Measurements from ENCODE around the gene SLC44A1.

SLC44A1 gene

GRCh38 chr9:105219291-105219805, 25.1 kb upstream of the SLC44A1 start:
- Histone ChIP-seq H3K27me3 (no peaks in the 10 kb centered on the region), H3K36me3 (no peaks in the 10 kb centered on the region), H3K9me3 (peaks cover 0 to 12% (median 12%) of the 10 kb centered on the region in 3 donors), H3K4me1 (no peaks in the 10 kb centered on the region), H3K4me3 (no peak overlapping the region), H3K27ac (no peak overlapping the region)
- DNase-seq, result no peak
- TF ChIP-seq CTCF (IDR thresholded peaks at IDR 0.05), result no peak
- intact Hi-C loops (cut with DNase I; ENCODE audit: low total_unique reads), result no loop called here

GRCh38 chr9:105220451-105220850, 24.0 kb upstream of the SLC44A1 start:
- no peak overlapping the region for H3K27ac ChIP-seq
- peaks cover 0 to 17% (median 12%) of the 10 kb centered on the region in 3 donors for H3K9me3 ChIP-seq
- TF ChIP-seq CTCF (IDR thresholded peaks at IDR 0.05), result no peak
- intact Hi-C loops (cut with DNase I; ENCODE audit: low total_unique reads), result no loop called here
- DNase-seq, result no peak
- H3K36me3 ChIP-seq, result no peaks in the 10 kb centered on the region
- H3K4me1 ChIP-seq, result no peaks in the 10 kb centered on the region
- H3K27me3 ChIP-seq, result no peaks in the 10 kb centered on the region
- no peak overlapping the region for H3K4me3 ChIP-seq

GRCh38 chr9:105223544-105224140, 20.8 kb upstream of the SLC44A1 start:
- DNase-seq, result no peak
- no peaks in the 10 kb centered on the region for H3K4me1 ChIP-seq
- intact Hi-C loops (cut with DNase I; ENCODE audit: low total_unique reads), result no loop called here
- H3K27me3 ChIP-seq, result no peaks in the 10 kb centered on the region
- H3K4me3 ChIP-seq, result no peak overlapping the region
- H3K36me3 ChIP-seq, result no peaks in the 10 kb centered on the region
- no peak for TF ChIP-seq CTCF (IDR thresholded peaks at IDR 0.05)
- no peak overlapping the region for H3K27ac ChIP-seq
- H3K9me3 ChIP-seq, result peaks cover 0 to 17% (median 12%) of the 10 kb centered on the region in 3 donors

GRCh38 chr9:105226055-105226454, 18.4 kb upstream of the SLC44A1 start:
- Histone ChIP-seq H3K9me3 (peaks cover 0 to 17% (median 12%) of the 10 kb centered on the region in 3 donors), H3K27ac (no peak overlapping the region), H3K36me3 (no peaks in the 10 kb centered on the region), H3K4me1 (no peaks in the 10 kb centered on the region), H3K27me3 (no peaks in the 10 kb centered on the region), H3K4me3 (no peak overlapping the region)
- TF ChIP-seq CTCF (IDR thresholded peaks at IDR 0.05), result no peak
- intact Hi-C loops (cut with DNase I; ENCODE audit: low total_unique reads), result no loop called here
- DNase-seq, result no peak

GRCh38 chr9:105232207-105232606, 12.2 kb upstream of the SLC44A1 start:
- intact Hi-C loops (cut with DNase I; ENCODE audit: low total_unique reads), result no loop called here
- no peaks in the 10 kb centered on the region for H3K9me3 ChIP-seq
- no peaks in the 10 kb centered on the region for H3K4me1 ChIP-seq
- H3K36me3 ChIP-seq, result no peaks in the 10 kb centered on the region
- H3K27ac ChIP-seq, result no peak overlapping the region
- DNase-seq, result no peak
- no peaks in the 10 kb centered on the region for H3K27me3 ChIP-seq
- no peak for TF ChIP-seq CTCF (IDR thresholded peaks at IDR 0.05)
- H3K4me3 ChIP-seq, result no peak overlapping the region
